ENCODE measurements around the gene VWA8.

The VWA8 gene

DNA sequence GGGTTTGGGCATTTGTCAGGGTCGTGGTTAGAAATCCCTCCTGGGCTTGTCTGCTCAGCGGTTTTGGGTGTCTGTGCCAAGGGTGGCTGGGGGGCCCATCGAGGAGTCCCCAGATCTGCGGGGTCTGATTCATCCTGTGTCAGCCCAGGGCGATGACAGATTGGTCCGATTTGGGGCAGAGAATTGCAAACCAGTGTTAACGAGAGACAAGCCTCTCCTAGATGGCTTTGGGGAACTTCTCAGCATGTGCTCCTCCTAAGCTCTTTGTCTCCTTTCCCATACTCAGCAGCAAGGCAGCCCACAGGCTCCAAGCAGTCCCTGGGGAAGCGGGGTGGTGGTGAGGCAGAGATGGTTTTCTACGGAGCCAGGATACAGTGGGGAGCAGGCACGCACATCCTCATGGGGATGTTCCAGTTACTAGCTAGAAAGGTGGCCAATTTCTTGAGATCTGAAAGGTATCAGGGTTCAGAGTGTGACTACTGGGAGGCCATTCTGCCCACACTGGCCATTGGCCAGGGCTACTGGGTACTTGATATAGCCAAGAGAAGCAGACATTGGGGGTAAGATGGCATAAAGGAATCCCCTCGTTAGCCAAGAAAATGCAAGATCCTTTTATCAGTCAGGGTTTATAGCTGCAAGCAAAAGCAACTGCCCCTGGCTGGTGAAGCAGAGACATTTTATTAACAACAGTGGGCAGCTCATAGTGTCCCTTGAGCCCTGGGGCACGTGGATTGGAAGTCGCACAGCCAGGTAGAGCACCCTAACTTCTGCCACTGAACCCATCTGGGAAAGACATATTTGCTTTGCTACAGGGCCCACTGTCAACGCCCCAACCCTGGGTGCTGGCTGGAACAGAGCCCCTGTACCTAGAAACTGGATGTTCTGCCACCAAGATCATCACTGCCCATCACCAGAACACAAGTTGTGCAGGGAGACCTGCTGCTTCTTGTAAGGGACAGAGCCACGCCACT lies 440.0 kb downstream of the VWA8 start:
- Histone ChIP-seq H3K36me3 (replicated peaks) (no peaks in the 10 kb centered on the region), H3K27ac (no peak overlapping the region), H3K27me3 (replicated peaks) (no peaks in the 10 kb centered on the region), H3K4me3 (ENCODE audit: low read depth, low read length) (no peak overlapping the region)
- in situ Hi-C loops (cut with HindIII; ENCODE audit: low pct_ligation_motif_present, low sequenced_read_pairs): no loop called here
- no peak for DNase-seq
- no peak for TF ChIP-seq CTCF (IDR thresholded peaks at IDR 0.05; ENCODE audit: low read depth, low read length, missing control alignments)

- Histone ChIP-seq H3K27ac (no peak overlapping the region), H3K27me3 (replicated peaks) (no peaks in the 10 kb centered on the region), H3K4me3 (ENCODE audit: low read depth, low read length) (no peak overlapping the region), H3K36me3 (replicated peaks) (no peaks in the 10 kb centered on the region)
- no peak for TF ChIP-seq CTCF (IDR thresholded peaks at IDR 0.05; ENCODE audit: low read depth, low read length, missing control alignments)
- in situ Hi-C loops (cut with HindIII; ENCODE audit: low pct_ligation_motif_present, low sequenced_read_pairs): no loop called here
- no peak for DNase-seq
Observed at GRCh38 chr13:41520016-41520659, 440.8 kb downstream of the VWA8 start.
